GM23338 (cell line): Measurements from ENCODE around the gene ADGRD2.

Source experiments
- CTCF ChIP-seq, 2 experiments: fragments of 200-600 bp in 1 of 2; sonication (generic) in 1 of 2; conservative IDR thresholded peaks; 2 replicates each; pipeline versions ENCODE4 v1.5.1 to v1.6.1; 2016 to 2017; ENCODE audit warnings: antibody characterized with exemption in 2 of 2, low read depth in 2 of 2, mild to moderate bottlenecking in 2 of 2, moderate library complexity in 1 of 2
- EZH2 ChIP-seq: fragments of 200-600 bp; sonication (generic); IDR thresholded peaks from one replicate; pipeline ENCODE4 v1.8.0; 2017; ENCODE audit warnings: antibody characterized with exemption, mild to moderate bottlenecking, low read depth; ENCODE audit not compliant: unreplicated experiment
- EZH2phosphoT487 ChIP-seq: fragments of 200-600 bp; sonication (generic); IDR thresholded peaks from one replicate; pipeline ENCODE4 v1.8.1; 2018; ENCODE audit warnings: antibody characterized with exemption; ENCODE audit not compliant: unreplicated experiment

- TF ChIP-seq CTCF (conservative IDR thresholded peaks at IDR 0.05; ENCODE audit: low read depth in 2 of 2) (no peak), EZH2 (no peak), EZH2phosphoT487 (no peak)
Observed at GRCh38 chr9:124409410-124409809, 40.8 kb upstream of the ADGRD2 start.
